AG09319 (cell line): ENCODE measurements around the gene CCDC174.
"Not testable (repeated sequence)": the region's sequence is repeated elsewhere in the genome, so short reads cannot be mapped to it uniquely, and the experiment has no call there.

ENCODE experiments used
- DNase-seq: peaks from one replicate; pipeline ENCODE4 v3.0.0-alpha.2; 2010; ENCODE audit warnings: low read depth; ENCODE audit errors: extremely low read depth
- TF ChIP-seq, protein P1 (sequence below): IDR thresholded peaks from 2 replicates; pipeline ENCODE4 v1.5.1; 2011; ENCODE audit warnings: low read depth, mild to moderate bottlenecking, inconsistent platforms, low read length, moderate library complexity

The CCDC174 gene

DNA sequence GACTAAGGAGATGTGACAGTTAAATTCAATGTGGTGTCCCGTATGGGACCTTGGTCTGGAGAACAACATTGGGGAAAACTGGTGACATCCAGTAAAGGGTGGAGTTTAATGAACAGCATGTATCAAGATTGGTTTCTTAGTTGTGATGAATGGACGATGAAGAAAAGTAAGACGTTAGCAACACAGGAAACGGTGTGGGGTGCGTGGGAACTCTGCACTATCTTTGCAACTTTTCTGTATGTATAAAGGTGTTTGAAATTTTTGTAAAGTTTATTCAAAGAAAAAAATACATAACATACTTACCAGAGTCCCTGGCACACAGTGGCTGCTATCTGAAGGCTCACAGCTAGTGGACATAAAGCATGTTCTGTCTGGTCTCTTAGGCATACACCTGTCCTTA, 6.1 kb upstream of the CCDC174 start:
- TF ChIP-seq, protein P1, sequence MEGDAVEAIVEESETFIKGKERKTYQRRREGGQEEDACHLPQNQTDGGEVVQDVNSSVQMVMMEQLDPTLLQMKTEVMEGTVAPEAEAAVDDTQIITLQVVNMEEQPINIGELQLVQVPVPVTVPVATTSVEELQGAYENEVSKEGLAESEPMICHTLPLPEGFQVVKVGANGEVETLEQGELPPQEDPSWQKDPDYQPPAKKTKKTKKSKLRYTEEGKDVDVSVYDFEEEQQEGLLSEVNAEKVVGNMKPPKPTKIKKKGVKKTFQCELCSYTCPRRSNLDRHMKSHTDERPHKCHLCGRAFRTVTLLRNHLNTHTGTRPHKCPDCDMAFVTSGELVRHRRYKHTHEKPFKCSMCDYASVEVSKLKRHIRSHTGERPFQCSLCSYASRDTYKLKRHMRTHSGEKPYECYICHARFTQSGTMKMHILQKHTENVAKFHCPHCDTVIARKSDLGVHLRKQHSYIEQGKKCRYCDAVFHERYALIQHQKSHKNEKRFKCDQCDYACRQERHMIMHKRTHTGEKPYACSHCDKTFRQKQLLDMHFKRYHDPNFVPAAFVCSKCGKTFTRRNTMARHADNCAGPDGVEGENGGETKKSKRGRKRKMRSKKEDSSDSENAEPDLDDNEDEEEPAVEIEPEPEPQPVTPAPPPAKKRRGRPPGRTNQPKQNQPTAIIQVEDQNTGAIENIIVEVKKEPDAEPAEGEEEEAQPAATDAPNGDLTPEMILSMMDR, result no peak
- DNase-seq, result no peak

- TF ChIP-seq, protein P1, result no peak
Measured at GRCh38 chr3:14646131-14646573, 5.4 kb upstream of the CCDC174 start.

DNA sequence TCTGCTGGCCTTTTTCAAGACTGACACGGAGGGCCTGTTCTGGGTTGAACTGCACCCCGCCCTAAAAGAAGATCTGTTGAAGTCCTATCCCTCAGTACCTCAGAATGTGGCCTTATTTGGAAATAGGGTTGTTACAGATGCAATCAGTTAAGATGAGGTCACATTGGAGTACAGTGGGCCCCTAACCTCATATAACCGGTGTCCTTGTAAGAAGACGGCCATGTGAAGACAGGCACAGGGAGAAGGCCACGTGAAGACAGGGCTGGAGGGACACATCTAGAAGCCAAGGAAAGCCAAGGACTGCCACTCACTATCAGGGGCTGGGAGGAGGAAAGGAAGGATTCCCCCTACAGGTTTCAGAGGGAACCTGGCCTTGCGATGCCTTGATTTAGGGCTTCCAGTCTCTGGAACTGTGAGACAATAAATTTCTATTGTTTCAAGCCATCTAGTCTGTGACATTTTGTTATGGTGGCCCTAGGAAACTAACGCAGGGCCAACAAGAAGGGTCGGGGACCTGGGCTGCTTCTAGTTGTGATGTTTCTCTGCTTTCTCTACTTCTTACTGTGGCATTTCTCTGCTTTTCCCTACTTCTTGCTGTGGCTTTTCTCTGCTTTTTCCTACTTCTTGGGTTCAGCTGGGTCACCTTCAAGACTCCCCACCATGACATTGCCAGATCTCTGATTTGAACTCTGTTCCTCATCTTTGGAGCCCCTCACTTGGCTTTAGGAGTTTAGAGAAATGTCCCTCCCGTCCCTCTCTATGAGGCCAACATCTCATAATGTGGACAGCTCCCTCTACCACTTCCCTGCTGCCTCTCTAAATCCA, 4.8 kb upstream of the CCDC174 start:
- TF ChIP-seq, protein P1, result no peak; the same call in none of the 2 replicates
- DNase-seq, result no peak

More at GRCh38 chr3:14646131-14646573, 5.4 kb upstream of the CCDC174 start:
- no peak for DNase-seq

DNA sequence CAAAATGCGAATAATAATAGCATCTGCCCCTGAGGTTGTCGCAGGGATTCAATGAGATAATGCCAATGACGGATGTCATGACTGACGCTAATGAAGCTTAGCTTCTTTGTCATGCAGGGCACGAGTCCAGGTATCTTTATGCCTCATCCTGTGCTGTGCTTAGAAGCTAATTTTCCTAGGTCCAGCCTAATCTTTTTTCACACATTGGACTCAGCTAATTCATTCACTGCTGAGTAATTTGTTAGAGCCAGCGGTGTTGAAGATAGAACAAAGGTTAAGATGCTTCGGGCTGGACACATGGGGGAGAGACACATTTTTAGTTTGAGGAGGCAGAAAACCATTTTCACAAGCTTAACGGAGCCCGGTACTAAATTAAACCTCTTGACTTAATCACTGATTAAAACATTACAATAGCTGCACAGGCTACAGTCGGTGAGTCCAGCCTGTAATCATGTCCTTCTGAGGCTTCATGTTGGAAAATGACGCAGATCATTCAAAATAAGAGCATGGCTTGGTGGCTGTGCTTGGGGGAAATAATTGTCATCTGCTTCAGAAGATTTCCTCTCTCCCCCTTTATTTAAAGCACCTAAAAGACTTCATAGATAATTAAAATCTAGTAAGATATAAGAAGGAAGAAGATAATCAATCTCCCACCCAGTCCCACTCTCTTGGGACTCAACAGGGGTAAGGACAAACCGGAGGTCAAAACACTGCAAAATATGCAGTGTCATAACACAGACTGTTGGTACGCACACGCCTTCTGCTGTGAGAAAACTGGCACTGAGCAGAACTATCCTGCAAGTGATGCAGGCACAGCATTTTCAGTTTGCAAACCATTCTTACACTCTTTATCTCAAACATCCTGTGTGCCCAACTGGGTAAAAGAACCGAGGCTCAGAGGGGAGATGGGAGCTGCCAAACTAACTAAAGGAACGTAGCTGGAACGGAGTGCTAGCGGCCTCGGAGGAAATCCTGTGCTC, 3.3 kb upstream of the CCDC174 start:
- no peak for DNase-seq
- TF ChIP-seq, protein P1, result no peak

- no peak for DNase-seq
- TF ChIP-seq, protein P1, result no peak
Measured at GRCh38 chr3:14649466-14649865, 2.1 kb upstream of the CCDC174 start.

GRCh38 chr3:14650193-14650592, 1.4 kb upstream of the CCDC174 start:
- no peak for DNase-seq
- TF ChIP-seq, protein P1, result no peak

GRCh38 chr3:14652360-14652907, 872 bp downstream of the CCDC174 start:
- not testable (repeated sequence) for DNase-seq
